K562 (cell line): ENCODE measurements around the gene ELOVL1. TPM values are rescaled to one million over a fixed set of nuclear protein-coding genes. Genes with fewer than 3 reads are reported as not detected.

Experiments
- BDP1 ChIP-seq: IDR thresholded peaks from 3 replicates; pipeline ENCODE4 v1.6.1; 2011; ENCODE audit not compliant: insufficient read length, insufficient read depth
- FOXJ2 ChIP-seq: fragments of 200-800 bp; sonication (Bioruptor generic); IDR thresholded peaks from 2 replicates; pipeline ENCODE4 v1.6.1; 2016; ENCODE audit warnings: missing genetic modification characterization, missing compliant biosample characterization
- LARP7 ChIP-seq: fragments of 450-650 bp; IDR thresholded peaks from 2 replicates; pipeline ENCODE4 v1.6.1; 2016
- MAFG ChIP-seq: fragments of 450-650 bp; conservative IDR thresholded peaks from 2 replicates; pipeline ENCODE4 v1.6.1; 2016; ENCODE audit warnings: missing genetic modification characterization, missing compliant biosample characterization
- MED1 ChIP-seq: sonication (generic); formaldehyde crosslinking; IDR thresholded peaks from 2 replicates; pipeline ENCODE4 v1.8.1; 2023; ENCODE audit warnings: missing genetic modification reagents, borderline replicate concordance
- MEIS2 ChIP-seq: fragments of 450-650 bp; IDR thresholded peaks from 2 replicates; pipeline ENCODE4 v1.6.1; 2014; ENCODE audit warnings: mild to moderate bottlenecking; ENCODE audit not compliant: partially characterized antibody
- NR1H2 ChIP-seq: sonication (generic); formaldehyde crosslinking; IDR thresholded peaks from 2 replicates; pipeline ENCODE4 v1.4.0; 2020; ENCODE audit warnings: mild to moderate bottlenecking, missing genetic modification reagents
- PCBP2 ChIP-seq: fragments of 200-400 bp; formaldehyde crosslinking; IDR thresholded peaks from 2 replicates; pipeline ENCODE4 v1.6.1; 2018; ENCODE audit warnings: low read length, low read depth, mild to moderate bottlenecking, moderate library complexity; ENCODE audit not compliant: poor library complexity, severe bottlenecking
- PKNOX1 ChIP-seq: fragments of 450-650 bp; IDR thresholded peaks from 2 replicates; pipeline ENCODE4 v1.6.1; 2016
- POLR2G ChIP-seq: fragments of 200-400 bp; formaldehyde crosslinking; IDR thresholded peaks from 2 replicates; pipeline ENCODE4 v1.6.1; 2017; ENCODE audit warnings: low read depth, mild to moderate bottlenecking, antibody characterized with exemption, low read length, moderate library complexity
- PRDM10 ChIP-seq: fragments of 450-650 bp; IDR thresholded peaks from 2 replicates; pipeline ENCODE4 v1.6.1; 2018; ENCODE audit not compliant: partially characterized antibody
- PTBP1 ChIP-seq: fragments of 200-400 bp; formaldehyde crosslinking; IDR thresholded peaks from 2 replicates; pipeline ENCODE4 v1.6.1; 2017; ENCODE audit warnings: low read depth, low read length
- RUNX1 ChIP-seq: sonication (generic); IDR thresholded peaks from 2 replicates; pipeline ENCODE4 v1.6.1; 2016; ENCODE audit warnings: antibody characterized with exemption, low read depth
- SUPT5H ChIP-seq: fragments of 450-650 bp; IDR thresholded peaks from 2 replicates; pipeline ENCODE4 v1.6.1; 2016
- THRAP3 ChIP-seq: fragments of 450-650 bp; IDR thresholded peaks from 2 replicates; pipeline ENCODE4 v1.6.1; 2016; ENCODE audit warnings: mild to moderate bottlenecking, inconsistent platforms, borderline replicate concordance
- ZKSCAN1 ChIP-seq: fragments of 150-350 bp; IDR thresholded peaks from 2 replicates; pipeline ENCODE4 v1.6.1; 2016; ENCODE audit warnings: low read depth, low read length
- ZMIZ1 ChIP-seq, 2 experiments: fragments of 150-350 bp in 1 of 2; IDR thresholded peaks; 2 replicates each; pipeline ENCODE4 v1.6.1; 2012 to 2016; ENCODE audit warnings: low read depth in 2 of 2, low read length in 2 of 2, mild to moderate bottlenecking in 1 of 2, moderate library complexity in 1 of 2
- ZNF165 ChIP-seq: fragments of 250-450 bp; sonication (Bioruptor Pico); IDR thresholded peaks from 2 replicates; pipeline ENCODE4 v1.4.0; 2020; ENCODE audit warnings: borderline replicate concordance
- ZNF347 ChIP-seq: fragments of 450-650 bp; formaldehyde crosslinking; IDR thresholded peaks from 2 replicates; pipeline ENCODE4 v1.4.0; 2020; ENCODE audit warnings: low read depth, mild to moderate bottlenecking, moderate library complexity
- ZNF668 ChIP-seq: fragments of 250-450 bp; sonication (Bioruptor Pico); IDR thresholded peaks from 2 replicates; pipeline ENCODE4 v1.8.0; 2022; ENCODE audit warnings: mild to moderate bottlenecking, inconsistent platforms
- ZNF75A ChIP-seq: fragments of 450-650 bp; formaldehyde crosslinking; IDR thresholded peaks from 2 replicates; pipeline ENCODE4 v1.4.0; 2020; ENCODE audit warnings: mild to moderate bottlenecking
- ZNF764 ChIP-seq: fragments of 250-450 bp; sonication (Bioruptor Pico); IDR thresholded peaks from 2 replicates; pipeline ENCODE4 v1.4.0; 2020; ENCODE audit warnings: low read depth, mild to moderate bottlenecking, moderate library complexity
- polyA plus RNA-seq, 8 experiments: library from polyadenylated mRNA; depleted of rRNA in 4 of 8; stranded (reverse) in 5 of 8; unstranded in 3 of 8; fragments of >200 nt; fragmentation: Nextera tagmentation in 2 of 8; fragmentation: Illumina TruSeq in 1 of 8; extraction: Ambion mirVana in 2 of 8; extraction: Trizol in 1 of 8; gene quantifications; 2 replicates each; pipeline versions ENCODE4 v1.2.1 to v1.2.3, GENCODE V29; 2011 to 2014; ENCODE audit warnings: inconsistent platforms in 1 of 8, missing spikeins in 1 of 8
- total RNA-seq, 7 experiments: library from RNA; depleted of rRNA in 6 of 7; stranded (reverse); fragments of >200 nt in 6 of 7; fragmentation: Illumina TruSeq in 2 of 7; extraction: Trizol in 2 of 7; gene quantifications; 2 replicates each; pipeline versions ENCODE4 v1.2.1 to v1.2.3, GENCODE V29; 2011 to 2021; ENCODE audit warnings: low replicate concordance in 1 of 7

The ELOVL1 gene
- total and polyA plus RNA-seq, 9 of the 15 experiments (the other 6 are each of a cell fraction or from before 2014, with no cell fraction given): 51.0 to 157 (median 70.3) TPM

GRCh38 chr1:43414634-43415223 lies 46.9 kb upstream of the ELOVL1 start (continued):
- no peak for TF ChIP-seq PRDM10
- TF ChIP-seq THRAP3: no peak
- no peak for TF ChIP-seq PCBP2
- no peak for TF ChIP-seq ZNF764 (CRISPR knock-in tag)
- no peak for TF ChIP-seq ZMIZ1 (IDR thresholded peaks at IDR 0.05; ENCODE audit: low read depth in 2 of 2, low read length in 2 of 2)
- no peak for TF ChIP-seq ZNF165 (CRISPR knock-in tag)
- no peak for TF ChIP-seq NR1H2 (CRISPR knock-in tag)
- TF ChIP-seq BDP1: no peak
- no peak for TF ChIP-seq POLR2G
- no peak for TF ChIP-seq LARP7
- TF ChIP-seq MAFG (tag): no peak
- no peak for TF ChIP-seq ZKSCAN1
- no peak for TF ChIP-seq MED1 (CRISPR knock-in tag)
- no peak for TF ChIP-seq PTBP1
- TF ChIP-seq ZNF668: no peak
- TF ChIP-seq SUPT5H: no peak
- no peak for TF ChIP-seq ZNF75A
- TF ChIP-seq ZNF347 (CRISPR knock-in tag): no peak
- TF ChIP-seq FOXJ2: no peak
- TF ChIP-seq MEIS2: peak; percentile 51
- no peak for TF ChIP-seq RUNX1
- 0 out of 2 replicates have a peak, but pooled peaks have one; percentile 22 for TF ChIP-seq PKNOX1
